H1 (cell line): ENCODE results near the gene RIMBP2. TPM values are rescaled to one million over a fixed set of nuclear protein-coding genes. Genes with fewer than 3 reads are reported as not detected.

Source experiments
- CTCF ChIA-PET: fragments of 300-600 bp; sonication (Branson Sonifier 250); formaldehyde crosslinking; loops from one replicate; lab custom pipeline; 2021; ENCODE audit not compliant: partially characterized antibody; lab: Charles Lee
- POLR2A ChIA-PET: fragments of 300-600 bp; sonication (Branson Sonifier 250); formaldehyde crosslinking; loops from one replicate; lab custom pipeline; 2021; ENCODE audit warnings: inconsistent platforms; ENCODE audit not compliant: partially characterized antibody; lab: Charles Lee
- DNase-seq, 2 experiments: peaks; one replicate each; pipeline versions ENCODE4 v3.0.0 to v3.0.0-alpha.2; 2010 to 2022; ENCODE audit warnings: low spot score in 2 of 2, low read depth in 1 of 2, mixed read lengths in 1 of 2
- FAIRE-seq: peaks from 2 replicates; lab custom pipeline; 2011; peaks lifted over from hg19 to GRCh38; lab: Jason Lieb, UNC
- H2AFZ ChIP-seq: 2 replicates; pipeline ENCODE4 v1.8.1; 2012; ENCODE audit warnings: low read length, inconsistent platforms
- H2AK5ac ChIP-seq: 2 replicates; pipeline ENCODE4 v1.6.1; 2013; ENCODE audit warnings: low read depth, low read length
- H2BK120ac ChIP-seq: replicated peaks from 2 replicates; pipeline ENCODE3; 2013; ENCODE audit warnings: low read depth, low read length, inconsistent platforms
- H2BK12ac ChIP-seq: 2 replicates; pipeline ENCODE4 v1.6.1; 2013; ENCODE audit warnings: low read depth, low read length
- H2BK15ac ChIP-seq: 2 replicates; pipeline ENCODE4 v1.6.1; 2013; ENCODE audit warnings: low read length
- H2BK20ac ChIP-seq: 2 replicates; pipeline ENCODE4 v1.6.1; 2013; ENCODE audit warnings: low read length
- H2BK5ac ChIP-seq: 2 replicates; pipeline ENCODE4 v1.6.1; 2013; ENCODE audit warnings: low read depth, low read length
- H3K14ac ChIP-seq: 2 replicates; pipeline ENCODE4 v1.6.1; 2013; ENCODE audit warnings: inconsistent platforms; ENCODE audit not compliant: insufficient read length
- H3K18ac ChIP-seq: 2 replicates; pipeline ENCODE4 v1.6.1; 2013; ENCODE audit warnings: low read length; ENCODE audit errors: extremely low read depth
- H3K23ac ChIP-seq: 2 replicates; pipeline ENCODE4 v1.6.1; 2013; ENCODE audit warnings: inconsistent platforms; ENCODE audit not compliant: insufficient read length
- H3K23me2 ChIP-seq: 2 replicates; pipeline ENCODE4 v1.6.1; 2013; ENCODE audit warnings: low read depth, low read length
- H3K27ac ChIP-seq: 2 replicates; pipeline ENCODE4 v1.6.1; 2011; ENCODE audit warnings: low read depth, low read length, inconsistent platforms
- H3K27me3 ChIP-seq, 4 experiments: replicated peaks in 1 of 4; 1 replicate in 1 of 4; 2 replicates in 3 of 4; pipeline versions ENCODE4 v1.6.1 to v1.8.1; 2011 to 2013; ENCODE audit warnings: low read length in 3 of 4, mild to moderate bottlenecking in 3 of 4, inconsistent platforms in 2 of 4, mixed read lengths in 2 of 4, moderate library complexity in 1 of 4; ENCODE audit not compliant: control insufficient read depth in 3 of 4, insufficient read depth in 3 of 4; ENCODE audit errors: extremely low read depth in 1 of 4
- H3K36me3 ChIP-seq, 4 experiments: 2 replicates each; pipeline versions ENCODE4 v1.6.1 to v1.8.1; 2011 to 2013; ENCODE audit warnings: mild to moderate bottlenecking in 4 of 4, low read length in 3 of 4, moderate library complexity in 2 of 4, control low read depth in 1 of 4, inconsistent platforms in 1 of 4; ENCODE audit not compliant: insufficient read depth in 4 of 4, control insufficient read depth in 2 of 4
- H3K4ac ChIP-seq: replicated peaks from 2 replicates; pipeline ENCODE3; 2013; ENCODE audit warnings: low read length, low read depth, mixed read lengths, inconsistent platforms; ENCODE audit not compliant: insufficient read length
- H3K4me1 ChIP-seq, 4 experiments: replicated peaks in 1 of 4; 1 replicate in 1 of 4; 2 replicates in 3 of 4; pipeline versions ENCODE4 v1.6.1 to v1.8.1; 2011 to 2013; ENCODE audit warnings: low read length in 3 of 4, inconsistent platforms in 2 of 4, mixed read lengths in 1 of 4; ENCODE audit not compliant: insufficient read depth in 4 of 4, control insufficient read depth in 3 of 4
- H3K4me2 ChIP-seq, 2 experiments: 2 replicates each; pipeline versions ENCODE4 v1.6.1 to v1.8.1; 2011 to 2013; ENCODE audit warnings: low read depth in 2 of 2, low read length in 2 of 2, control low read depth in 1 of 2, inconsistent platforms in 1 of 2, mild to moderate bottlenecking in 1 of 2; ENCODE audit not compliant: insufficient read depth in 1 of 2
- H3K4me3 ChIP-seq, 4 experiments: fragments of 200-600, 300-600 bp in 1 of 4; sonication (generic), shearing (Covaris generic), sonication (Bioruptor Twin) in 1 of 4; 2 replicates each; pipeline versions ENCODE4 v1.5.1 to v1.8.1; 2011 to 2016; ENCODE audit warnings: low read length in 4 of 4, low read depth in 3 of 4, control low read depth in 2 of 4, inconsistent platforms in 2 of 4, mild to moderate bottlenecking in 2 of 4, mixed read lengths in 1 of 4, moderate library complexity in 1 of 4; ENCODE audit not compliant: insufficient read depth in 2 of 4; ENCODE audit errors: extremely low read depth in 1 of 4
- H3K56ac ChIP-seq: replicated peaks from 2 replicates; pipeline ENCODE3; 2013; ENCODE audit warnings: low read depth, mild to moderate bottlenecking, mixed read lengths, low read length, inconsistent platforms; ENCODE audit not compliant: insufficient read length
- H3K79me1 ChIP-seq: 2 replicates; pipeline ENCODE4 v1.6.1; 2013; ENCODE audit warnings: low read depth, low read length, control low read depth
- H3K79me2 ChIP-seq, 2 experiments: 2 replicates each; pipeline versions ENCODE4 v1.6.1 to v1.8.1; 2012 to 2013; ENCODE audit warnings: low read length in 2 of 2, mild to moderate bottlenecking in 2 of 2, inconsistent platforms in 1 of 2; ENCODE audit not compliant: insufficient read depth in 2 of 2, control insufficient read depth in 1 of 2
- H3K9ac ChIP-seq, 4 experiments: replicated peaks in 1 of 4; 1 replicate in 1 of 4; 2 replicates in 3 of 4; pipeline versions ENCODE4 v1.6.1 to v1.8.1; 2011 to 2013; ENCODE audit warnings: low read depth in 3 of 4, low read length in 3 of 4, control low read depth in 2 of 4, mild to moderate bottlenecking in 2 of 4, moderate library complexity in 2 of 4, inconsistent platforms in 1 of 4; ENCODE audit errors: extremely low read depth in 1 of 4
- H3K9me3 ChIP-seq, 2 experiments: 2 replicates each; pipeline versions ENCODE4 v1.6.1 to v1.8.1; 2012 to 2013; ENCODE audit warnings: mild to moderate bottlenecking in 2 of 2, moderate library complexity in 2 of 2, control low read depth in 1 of 2, inconsistent platforms in 1 of 2, low read depth in 1 of 2, low read length in 1 of 2, mixed read lengths in 1 of 2; ENCODE audit not compliant: insufficient read depth in 2 of 2
- H4K20me1 ChIP-seq, 2 experiments: replicated peaks in 1 of 2; 2 replicates each; pipeline versions ENCODE3 to v1.8.1; 2011 to 2013; ENCODE audit warnings: inconsistent platforms in 2 of 2, low read length in 2 of 2, mild to moderate bottlenecking in 1 of 2; ENCODE audit not compliant: insufficient read depth in 2 of 2, control insufficient read depth in 1 of 2
- H4K5ac ChIP-seq: 2 replicates; pipeline ENCODE4 v1.6.1; 2013; ENCODE audit warnings: low read length, low read depth, mixed read lengths, inconsistent platforms; ENCODE audit not compliant: insufficient read length
- H4K8ac ChIP-seq: 2 replicates; pipeline ENCODE4 v1.8.0; 2013; ENCODE audit warnings: mild to moderate bottlenecking, moderate library complexity, low read length, inconsistent platforms; ENCODE audit not compliant: insufficient read depth; ENCODE audit errors: extremely low read depth
- H4K91ac ChIP-seq: replicated peaks from 2 replicates; pipeline ENCODE3; 2013; ENCODE audit warnings: low read length, mixed read lengths, inconsistent platforms; ENCODE audit not compliant: insufficient read length
- BCL11A ChIP-seq, 2 experiments: IDR thresholded peaks; one replicate each; pipeline ENCODE4 v1.6.1; 2011; ENCODE audit warnings: low read depth in 2 of 2, low read length in 2 of 2, mild to moderate bottlenecking in 2 of 2
- CBX5 ChIP-seq: fragments of 300-800, 300-1000 bp; sonication (generic); IDR thresholded peaks from 2 replicates; pipeline ENCODE4 v1.7.1; 2016; ENCODE audit warnings: antibody characterized with exemption, low read length, low read depth
- CHD2 ChIP-seq: IDR thresholded peaks from 2 replicates; pipeline ENCODE4 v1.6.1; 2012; ENCODE audit warnings: low read length, improper control_type of control experiment
- PHF8 ChIP-seq: fragments of 200-600 bp; sonication (generic); conservative IDR thresholded peaks from 2 replicates; pipeline ENCODE4 v1.7.1; 2012; ENCODE audit warnings: low read depth, mild to moderate bottlenecking, inconsistent platforms, low read length, moderate library complexity
- RBBP5 ChIP-seq: IDR thresholded peaks from 2 replicates; pipeline ENCODE4 v1.7.1; 2012; ENCODE audit warnings: low read depth, mild to moderate bottlenecking, inconsistent platforms, low read length, moderate library complexity, borderline replicate concordance
- RXRA ChIP-seq: IDR thresholded peaks from 2 replicates; pipeline ENCODE4 v1.6.1; 2011; ENCODE audit warnings: low read depth, mild to moderate bottlenecking, low read length, moderate library complexity; ENCODE audit not compliant: insufficient read depth
- TAF7 ChIP-seq: optimal IDR thresholded peaks from 2 replicates; pipeline ENCODE3; 2011; ENCODE audit warnings: low read depth, mild to moderate bottlenecking, inconsistent platforms, low read length, moderate library complexity, borderline replicate concordance
- TBP ChIP-seq: IDR thresholded peaks from 2 replicates; pipeline ENCODE4 v1.6.1; 2011; ENCODE audit warnings: low read depth, low read length, improper control_type of control experiment
- WGBS, 2 experiments: shearing (Covaris generic) in 1 of 2; methylation state at CpG; one replicate each; pipeline versions ENCODE4 v1.1.6 to v1.1.7; 2013 to 2015; ENCODE audit warnings: low lambda C conversion rate in 2 of 2, mixed read lengths in 2 of 2, inconsistent platforms in 1 of 2, low coverage in 1 of 2, missing lambda C conversion rate in 1 of 2; ENCODE audit not compliant: insufficient replicate concordance in 2 of 2, insufficient coverage in 1 of 2, insufficient read length in 1 of 2; ENCODE audit errors: extremely low coverage in 1 of 2, missing lambda C conversion rate in 1 of 2; 5-methylcytosine and 5-hydroxymethylcytosine counted together
- polyA plus RNA-seq, 7 experiments: library from polyadenylated mRNA; depleted of rRNA in 3 of 7; stranded (reverse) in 5 of 7; unstranded in 2 of 7; fragments of >200 nt in 5 of 7; fragments of 200-250 nt in 2 of 7; gene quantifications; 1 replicate in 5 of 7; 2 replicates in 1 of 7; 4 replicates in 1 of 7; pipeline versions ENCODE4 v1.2.1 to v1.2.3, GENCODE V29; 2011 to 2013; ENCODE audit warnings: missing spikeins in 2 of 7, mixed read lengths in 2 of 7
- total RNA-seq: library from RNA; stranded (reverse); fragmentation: NEBNext Ultra II Directional; extraction: Animal tissue kit (Norgen Biotek cat#: 25700); gene quantifications from 2 replicates; pipeline ENCODE4 v1.2.1, GENCODE V29; 2021
- TF ChIP-seq, protein P1 (sequence below): IDR thresholded peaks from 2 replicates; pipeline ENCODE4 v1.6.1; 2012; ENCODE audit warnings: inconsistent platforms

The RIMBP2 gene
- total and polyA plus RNA-seq, 2 of the 8 experiments (the other 6 are each of a cell fraction or from before 2014, with no cell fraction given) = 0.18 to 0.65 TPM

DNA sequence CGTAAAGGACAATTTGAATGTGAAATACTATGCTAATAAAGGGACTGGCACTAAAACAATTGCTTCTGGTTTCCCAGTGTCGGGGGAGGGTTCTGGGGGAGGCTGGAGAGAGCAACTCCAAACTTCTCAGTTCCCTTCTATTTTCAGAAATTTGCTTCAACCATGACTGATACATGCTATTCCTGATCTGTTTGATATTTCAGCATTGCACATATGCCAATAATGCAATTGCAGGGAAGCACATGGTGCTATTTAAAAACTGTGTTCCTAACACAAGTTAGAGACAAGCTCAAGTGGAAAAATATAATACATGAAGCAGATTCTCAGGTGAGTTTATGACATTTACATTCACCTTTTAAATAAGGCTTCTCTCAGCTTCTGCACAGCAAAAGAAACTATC lies 188.9 kb downstream of the RIMBP2 start:
- Histone ChIP-seq H3K4me1 (peaks cover 0 to 3% (median 0%) of the 10 kb centered on the region in 4 experiments; a peak in 3 of 7 replicates), H2AFZ (no peak overlapping the region), H3K27me3 (no peaks in the 10 kb centered on the region), H3K56ac (no peak overlapping the region), H3K9me3 (no peaks in the 10 kb centered on the region), H3K4me2 (no peak overlapping the region), H3K36me3 (no peaks in the 10 kb centered on the region), H4K20me1 (peaks cover 0 to 2% of the 10 kb centered on the region in 2 experiments), H2BK12ac (no peak overlapping the region), H3K4ac (no peak overlapping the region), H3K14ac (no peak overlapping the region), H2BK15ac (no peak overlapping the region), H3K18ac (no peak overlapping the region), H3K79me2 (no peaks in the 10 kb centered on the region), H3K4me3 (no peak overlapping the region), H3K23me2 (no peaks in the 10 kb centered on the region), H2BK20ac (no peak overlapping the region), H2BK5ac (no peak overlapping the region), H4K8ac (no peak overlapping the region), H4K91ac (no peak overlapping the region), H4K5ac (no peak overlapping the region), H3K79me1 (no peaks in the 10 kb centered on the region), H3K9ac (no peak overlapping the region), H2BK120ac (no peak overlapping the region), H3K27ac (no peak overlapping the region), H2AK5ac (no peak overlapping the region), H3K23ac (no peak overlapping the region)
- FAIRE-seq (no peak), DNase-seq (no peak)
- WGBS, 2 experiments = 45% methylated on average over 2 of the region's 2 CpGs; no CpG with 5 or more reads in 1 of the 2 experiments
- CTCF ChIA-PET = no interaction called here
- TF ChIP-seq BCL11A (IDR thresholded peaks at IDR 0.05; ENCODE audit: low read depth in 2 of 2, low read length in 2 of 2) (no peak), RXRA (no peak), PHF8 (no peak), CHD2 (no peak), TBP (no peak), RBBP5 (no peak), TAF7 (no peak), CBX5 (no peak)
- TF ChIP-seq, protein P1, sequence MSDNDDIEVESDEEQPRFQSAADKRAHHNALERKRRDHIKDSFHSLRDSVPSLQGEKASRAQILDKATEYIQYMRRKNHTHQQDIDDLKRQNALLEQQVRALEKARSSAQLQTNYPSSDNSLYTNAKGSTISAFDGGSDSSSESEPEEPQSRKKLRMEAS = no peak
- POLR2A ChIA-PET = no interaction called here
